GM21529 (cell line): ENCODE measurements around the gene TMTC4.
"Not testable (repeated sequence)": the region's sequence is repeated elsewhere in the genome, so short reads cannot be mapped to it uniquely, and the experiment has no call there.

Experiments
- ATAC-seq: cut with Tn5 transposase; IDR thresholded peaks from one replicate; pipeline ENCODE4 v1.9.1; 2021; ENCODE audit not compliant: unreplicated experiment

TMTC4 gene, protein sequence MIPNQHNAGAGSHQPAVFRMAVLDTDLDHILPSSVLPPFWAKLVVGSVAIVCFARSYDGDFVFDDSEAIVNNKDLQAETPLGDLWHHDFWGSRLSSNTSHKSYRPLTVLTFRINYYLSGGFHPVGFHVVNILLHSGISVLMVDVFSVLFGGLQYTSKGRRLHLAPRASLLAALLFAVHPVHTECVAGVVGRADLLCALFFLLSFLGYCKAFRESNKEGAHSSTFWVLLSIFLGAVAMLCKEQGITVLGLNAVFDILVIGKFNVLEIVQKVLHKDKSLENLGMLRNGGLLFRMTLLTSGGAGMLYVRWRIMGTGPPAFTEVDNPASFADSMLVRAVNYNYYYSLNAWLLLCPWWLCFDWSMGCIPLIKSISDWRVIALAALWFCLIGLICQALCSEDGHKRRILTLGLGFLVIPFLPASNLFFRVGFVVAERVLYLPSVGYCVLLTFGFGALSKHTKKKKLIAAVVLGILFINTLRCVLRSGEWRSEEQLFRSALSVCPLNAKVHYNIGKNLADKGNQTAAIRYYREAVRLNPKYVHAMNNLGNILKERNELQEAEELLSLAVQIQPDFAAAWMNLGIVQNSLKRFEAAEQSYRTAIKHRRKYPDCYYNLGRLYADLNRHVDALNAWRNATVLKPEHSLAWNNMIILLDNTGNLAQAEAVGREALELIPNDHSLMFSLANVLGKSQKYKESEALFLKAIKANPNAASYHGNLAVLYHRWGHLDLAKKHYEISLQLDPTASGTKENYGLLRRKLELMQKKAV

GRCh38 chr13:100674572-100674871 is at the start of gene TMTC4:
TSS of gene TMTC4 (minus strand) at chr13:100674795. CDS start at chr13:100670362, 4,433 bp downstream.
- ATAC-seq: peak; percentile 37

DNA sequence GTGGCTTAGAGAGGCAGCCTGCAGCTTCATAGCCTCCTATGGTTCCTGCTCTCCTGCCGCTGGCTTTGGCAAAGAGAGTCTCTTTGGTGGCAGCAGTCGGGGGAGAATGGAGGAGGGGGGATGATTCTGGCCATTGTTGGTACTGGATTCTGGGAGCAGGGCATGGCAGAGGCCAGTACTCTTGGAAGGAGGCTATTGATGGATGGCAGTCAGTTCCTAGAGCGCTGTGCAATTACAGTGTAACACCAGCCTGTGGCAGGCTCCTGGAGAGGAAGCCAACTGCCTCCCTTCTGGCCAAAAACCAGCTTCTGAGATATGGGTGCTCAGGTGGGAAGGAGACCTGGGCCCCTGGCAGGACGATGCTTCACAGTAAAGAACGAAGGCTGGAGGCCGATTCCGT is 47.9 kb upstream of the TMTC4 start:
- no peak for ATAC-seq

- peak; percentile 88 for ATAC-seq
Measured at GRCh38 chr13:100721885-100722512, 47.4 kb upstream of the TMTC4 start.

- ATAC-seq: no peak
Measured at GRCh38 chr13:100715604-100716003, 41.0 kb upstream of the TMTC4 start.

GRCh38 chr13:100714478-100714877 is 39.9 kb upstream of the TMTC4 start:
- ATAC-seq: no peak

DNA sequence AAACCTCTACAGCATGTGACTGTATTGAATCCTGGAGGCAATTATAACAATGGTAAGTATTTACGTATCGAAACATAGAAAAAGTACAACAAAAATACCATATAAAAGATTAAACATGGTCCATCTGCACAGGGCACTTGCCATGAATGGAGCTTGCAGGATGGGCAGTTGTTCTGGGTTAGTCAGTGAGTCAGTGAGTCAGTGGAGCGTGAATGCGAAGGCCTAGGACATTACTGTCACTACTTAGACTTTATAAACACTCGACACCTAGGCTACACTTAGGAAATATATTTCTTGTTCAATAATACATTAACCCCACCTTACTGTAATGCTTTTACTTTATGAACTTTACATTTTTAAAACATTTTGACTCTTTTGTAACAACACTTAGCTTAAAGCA is 35.6 kb upstream of the TMTC4 start:
- no peak for ATAC-seq

DNA sequence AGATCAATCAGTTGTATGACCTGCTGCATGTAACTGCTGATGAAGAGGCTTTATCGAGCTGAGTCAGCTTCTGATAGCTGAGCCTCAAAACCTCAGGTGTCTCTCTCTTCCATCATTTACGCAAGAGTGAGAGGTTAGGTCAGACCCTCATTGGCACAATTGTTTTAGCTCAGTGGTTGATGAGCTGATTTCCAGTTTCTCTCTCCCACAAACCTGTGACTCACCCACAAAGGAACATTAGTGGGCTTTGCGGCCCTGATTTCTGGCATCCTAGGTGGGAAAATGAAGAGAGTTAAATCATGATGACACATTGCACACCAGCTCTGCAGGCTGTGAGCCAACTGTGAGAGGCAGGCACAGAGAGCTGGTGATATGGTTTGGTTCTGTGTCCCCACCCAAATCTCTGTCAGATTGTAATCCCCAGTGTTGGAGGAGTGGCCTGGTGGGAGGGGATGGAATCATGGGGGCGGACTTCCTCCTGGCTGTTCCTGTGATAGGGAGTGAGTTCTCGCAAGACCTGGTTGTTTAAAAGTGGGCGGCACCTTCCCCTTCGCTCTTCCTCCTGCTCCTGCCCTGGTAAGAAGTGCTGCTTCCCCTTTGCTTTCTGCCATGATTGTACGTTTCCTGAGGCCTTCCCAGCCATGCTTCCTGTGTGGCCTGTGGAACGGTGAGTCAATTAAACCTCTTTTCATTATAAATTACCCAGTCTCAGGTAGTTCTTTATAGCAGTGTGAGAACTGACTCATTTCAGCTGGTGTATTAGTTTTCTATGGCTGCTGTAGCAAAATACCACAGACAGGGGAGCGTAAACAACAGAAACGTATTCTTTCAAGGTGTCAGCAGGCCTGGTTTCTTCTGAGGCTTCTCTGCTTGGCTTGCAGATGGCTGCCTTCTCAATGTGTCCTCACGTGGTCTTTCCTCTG is 33.5 kb upstream of the TMTC4 start:
- no peak for ATAC-seq

- ATAC-seq: not testable (repeated sequence)
Measured at GRCh38 chr13:100698331-100698730, 23.7 kb upstream of the TMTC4 start.

DNA sequence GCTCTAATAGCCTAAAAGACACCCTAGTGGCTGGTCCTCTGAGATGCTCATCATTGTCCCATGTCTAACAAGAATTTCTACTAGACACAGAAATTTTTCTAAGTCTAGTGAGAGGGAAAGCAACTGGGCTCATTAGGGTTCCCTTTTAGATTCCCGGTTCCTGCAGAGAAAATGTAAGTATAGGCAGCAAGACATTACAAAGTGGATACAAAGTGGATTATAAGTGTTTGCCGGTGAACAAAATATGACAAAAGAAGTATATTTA is 20.8 kb upstream of the TMTC4 start:
- ATAC-seq: no peak

DNA sequence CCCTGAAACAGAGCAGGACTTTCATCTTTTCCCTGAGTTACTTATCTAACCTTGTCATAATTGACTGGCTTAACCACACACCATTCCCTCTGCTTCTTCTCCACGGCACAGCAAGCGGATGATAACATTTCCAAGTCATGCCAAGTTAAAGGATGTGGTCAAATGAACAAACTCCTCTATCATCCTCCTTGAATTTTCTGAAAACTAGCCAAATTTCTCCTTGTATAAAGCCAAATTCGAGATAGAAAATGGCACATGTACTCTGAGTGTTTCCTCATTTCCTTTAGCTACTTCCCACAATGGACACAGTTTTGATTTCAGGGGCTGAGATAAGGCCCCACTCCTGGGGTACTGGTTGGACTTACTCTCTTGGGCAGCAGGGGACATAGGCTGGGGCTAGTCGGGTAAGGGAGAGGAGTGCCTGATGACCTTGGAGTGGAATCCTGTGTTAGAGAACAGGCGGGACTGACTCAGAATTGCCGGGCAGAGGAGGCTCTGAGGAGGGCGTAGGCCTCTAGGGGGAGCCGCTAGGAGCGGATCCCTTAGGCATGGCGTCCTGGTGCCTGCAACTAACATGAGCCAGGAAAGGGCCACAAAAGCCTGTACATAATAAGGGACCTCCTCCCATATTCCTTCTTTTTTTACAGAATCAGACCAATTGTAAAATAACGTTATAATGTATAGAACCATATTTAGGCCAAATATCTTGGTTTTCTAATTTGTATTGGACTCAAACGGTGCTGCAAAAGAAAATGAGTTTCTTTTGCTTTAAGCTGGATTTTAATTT is 20.3 kb upstream of the TMTC4 start:
- no peak for ATAC-seq

DNA sequence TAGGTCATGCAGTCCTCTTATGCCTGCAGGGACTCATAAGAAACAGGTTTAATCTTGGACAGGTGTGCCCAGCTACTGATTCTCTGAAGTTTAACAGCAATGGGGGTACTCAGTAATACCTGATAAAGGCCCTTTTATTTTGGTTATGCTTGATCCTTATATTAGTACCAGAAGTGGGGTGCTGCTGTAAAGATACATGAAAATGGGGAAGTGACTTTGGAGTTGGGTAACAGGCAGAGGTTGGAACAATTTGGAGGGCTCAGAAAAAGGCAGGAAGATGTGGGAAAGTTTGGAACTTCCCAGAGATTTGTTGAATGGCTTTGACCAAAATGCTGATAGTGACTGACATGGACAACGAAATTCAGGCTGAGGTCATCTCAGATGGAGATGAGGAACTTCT is 14.6 kb upstream of the TMTC4 start:
- ATAC-seq: no peak

DNA sequence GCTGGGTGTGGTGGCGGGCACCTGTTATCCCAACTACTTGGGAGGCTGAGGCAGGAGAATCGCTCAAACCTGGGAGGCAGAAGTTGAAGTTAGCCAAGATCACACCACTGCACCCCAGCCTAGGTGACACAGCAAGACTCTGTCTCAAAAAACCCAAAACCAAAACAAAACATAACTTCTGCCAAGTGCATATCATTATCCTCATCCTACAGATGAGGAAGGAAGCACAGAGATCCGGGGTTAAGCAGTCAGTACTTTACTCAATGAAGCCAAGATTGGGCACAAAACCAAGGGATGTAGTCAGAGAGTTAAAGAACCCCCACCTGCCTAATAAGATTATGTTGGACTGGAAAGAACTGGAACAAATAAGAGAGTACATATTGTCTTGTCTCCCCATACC is 5.5 kb upstream of the TMTC4 start:
- no peak for ATAC-seq

DNA sequence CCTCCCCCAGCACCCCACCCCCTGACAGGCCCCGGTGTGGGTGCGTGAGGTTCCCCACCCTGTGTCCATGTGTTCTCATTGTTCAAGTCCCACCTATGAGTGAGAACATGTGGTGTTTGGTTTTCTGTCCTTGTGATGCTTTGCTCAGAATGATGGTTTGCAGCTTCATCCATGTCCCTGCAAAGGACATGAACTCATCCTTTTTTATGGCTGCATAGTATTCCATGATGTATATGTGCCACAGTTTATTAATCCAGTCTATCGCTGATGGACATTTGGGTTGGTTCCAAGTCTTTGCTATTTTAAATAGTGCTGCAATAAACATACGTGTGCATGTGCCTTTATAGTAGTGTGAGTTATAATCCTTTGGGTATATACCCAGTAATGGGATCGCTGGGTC is 2.5 kb upstream of the TMTC4 start:
- ATAC-seq: not testable (repeated sequence)

GRCh38 chr13:100675661-100676129 is 1.1 kb upstream of the TMTC4 start:
- ATAC-seq: no peak

GRCh38 chr13:100674872-100675660 is 471 bp upstream of the TMTC4 start:
- ATAC-seq: peak; percentile 92

- ATAC-seq: peak; percentile 26
Measured at GRCh38 chr13:100673713-100674571, 653 bp downstream of the TMTC4 start.

DNA sequence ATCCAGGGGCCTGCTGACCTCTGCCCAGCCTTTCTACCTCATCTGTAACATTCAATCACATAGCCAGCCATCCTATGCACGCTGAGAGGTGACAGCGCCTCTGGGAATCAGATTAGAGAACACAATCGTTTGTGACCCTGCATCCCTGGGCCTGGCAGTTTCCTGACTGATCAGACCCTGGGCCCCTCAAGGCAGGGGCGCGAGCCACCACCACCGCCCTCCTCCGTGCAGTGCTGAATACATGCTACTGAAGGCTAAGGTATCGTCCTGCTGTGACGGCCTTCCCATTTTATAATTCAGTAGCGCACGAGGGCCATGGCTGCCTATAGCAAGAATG is 1.3 kb downstream of the TMTC4 start:
- no peak for ATAC-seq

GRCh38 chr13:100671389-100672182 is 3.0 kb downstream of the TMTC4 start:
- no peak for ATAC-seq
